ENCODE results near the gene PPP2R2B. TPM values are rescaled to one million over a fixed set of nuclear protein-coding genes. Genes with fewer than 3 reads are reported as not detected.

Gene PPP2R2B
- total and polyA plus RNA-seq, 2 donors (not counting 3 experiments of a cell fraction or from before 2014, with no cell fraction given): not detected

GRCh38 chr5:146897061-146897460, 18.5 kb upstream of the PPP2R2B start:
- ChIA-PET POLR2A (no interaction called here), CTCF (no interaction called here)
- H3K27ac ChIP-seq (ENCODE audit: insufficient read depth, low read depth, low read length): no peak overlapping the region
- H2AFZ ChIP-seq (ENCODE audit: low read depth, low read length): no peak overlapping the region
- H3K27me3 ChIP-seq (ENCODE audit: control insufficient read depth in 2 of 2, insufficient read depth in 2 of 2, low read length in 2 of 2): no peaks in the 10 kb centered on the region
- H3K9me1 ChIP-seq (replicated peaks; ENCODE audit: control insufficient read depth, extremely low read depth, insufficient read depth, low read length): no peaks in the 10 kb centered on the region
- intact Hi-C loops (cut with micrococcal nuclease): no loop called here
- H3K4me3 ChIP-seq (replicated peaks in 1 of 3; ENCODE audit: insufficient read depth in 1 of 3, low read depth in 1 of 3, low read length in 3 of 3): no peak overlapping the region
- H3K4me1 ChIP-seq (ENCODE audit: control insufficient read depth, extremely low read depth, insufficient read depth, low read length): no peaks in the 10 kb centered on the region
- H3K36me3 ChIP-seq (ENCODE audit: control insufficient read depth in 2 of 2, extremely low read depth in 1 of 2, insufficient read depth in 2 of 2, low read length in 2 of 2): no peaks in the 10 kb centered on the region
- no peaks in the 10 kb centered on the region for H3K79me2 ChIP-seq (ENCODE audit: control insufficient read depth, insufficient read depth, low read length)
- H3K4me2 ChIP-seq (ENCODE audit: insufficient read depth, low read length): no peak overlapping the region
- FAIRE-seq (no peak), DNase-seq (ENCODE audit: low read depth, low spot score) (no peak)
- dilution Hi-C loops (cut with MboI; ENCODE audit: extremely low pct_ligation_motif_present, low sequenced_read_pairs): no loop called here
- TF ChIP-seq EZH2 (IDR thresholded peaks at IDR 0.05; ENCODE audit: borderline replicate concordance, low read depth, low read length, severe bottlenecking): no peak
- no peak for TF ChIP-seq GATA2 (IDR thresholded peaks at IDR 0.05; ENCODE audit: insufficient read depth, insufficient read length, low read depth, low read length)
- no peak for TF ChIP-seq MYC (IDR thresholded peaks at IDR 0.05; ENCODE audit: low read depth, low read length)
- TF ChIP-seq JUN (IDR thresholded peaks at IDR 0.05; ENCODE audit: borderline replicate concordance, insufficient read depth, insufficient read length, low read depth): no peak
- TF ChIP-seq FOS (IDR thresholded peaks at IDR 0.05; ENCODE audit: borderline replicate concordance, insufficient read depth, low read length): no peak
- TF ChIP-seq POLR2A (IDR thresholded peaks at IDR 0.05; ENCODE audit: low read depth, low read length): no peak
- TF ChIP-seq CTCF (IDR thresholded peaks at IDR 0.05; ENCODE audit: extremely low read depth in 1 of 2, insufficient read depth in 1 of 2, low read depth in 1 of 2, low read length in 2 of 2): no peak
- no peak for TF ChIP-seq MAX (IDR thresholded peaks at IDR 0.05; ENCODE audit: insufficient read depth, insufficient read length)
- BruUV-seq (replicated peaks): no TSS peak
- no peaks in the 10 kb centered on the region for H4K20me1 ChIP-seq (replicated peaks; ENCODE audit: control insufficient read depth, extremely low read depth, insufficient read depth, low read length)
- H3K9ac ChIP-seq (replicated peaks; ENCODE audit: extremely low read depth, insufficient read depth, low read length): no peak overlapping the region
- no peaks in the 10 kb centered on the region for H3K9me3 ChIP-seq (replicated peaks; ENCODE audit: control insufficient read depth, insufficient read depth, low read length)
